ENCODE results near the gene DIO1. TPM values are rescaled to one million over a fixed set of nuclear protein-coding genes. Genes with fewer than 3 reads are reported as not detected.

Gene DIO1
- polyA plus RNA-seq, 1 donor from 2014 or later = not detected

- Histone ChIP-seq H3K9me3 (ENCODE audit: low read length) (no peaks in the 10 kb centered on the region), H3K36me3 (ENCODE audit: insufficient read depth, low read length) (no peaks in the 10 kb centered on the region), H3K27me3 (ENCODE audit: insufficient read depth, low read depth, low read length) (no peaks in the 10 kb centered on the region), H3K79me2 (replicated peaks; ENCODE audit: insufficient read depth, low read length) (peaks cover 21% of the 10 kb centered on the region), H3K4me2 (ENCODE audit: low read length) (no peak overlapping the region), H2AFZ (ENCODE audit: low read depth, low read length) (no peak overlapping the region), H3K27ac (ENCODE audit: low read length) (no peak overlapping the region), H3F3A (ENCODE audit: insufficient read depth, low read length, poor library complexity, severe bottlenecking) (no peaks in the 10 kb centered on the region), H4K20me1 (ENCODE audit: insufficient read depth) (no peaks in the 10 kb centered on the region), H3K4me3 (ENCODE audit: low read length) (peak overlapping the region; percentile 93), H3K9me2 (ENCODE audit: insufficient read depth, low read length) (no peaks in the 10 kb centered on the region), H3K9ac (ENCODE audit: low read length) (no peak overlapping the region)
- TF ChIP-seq, protein P1, sequence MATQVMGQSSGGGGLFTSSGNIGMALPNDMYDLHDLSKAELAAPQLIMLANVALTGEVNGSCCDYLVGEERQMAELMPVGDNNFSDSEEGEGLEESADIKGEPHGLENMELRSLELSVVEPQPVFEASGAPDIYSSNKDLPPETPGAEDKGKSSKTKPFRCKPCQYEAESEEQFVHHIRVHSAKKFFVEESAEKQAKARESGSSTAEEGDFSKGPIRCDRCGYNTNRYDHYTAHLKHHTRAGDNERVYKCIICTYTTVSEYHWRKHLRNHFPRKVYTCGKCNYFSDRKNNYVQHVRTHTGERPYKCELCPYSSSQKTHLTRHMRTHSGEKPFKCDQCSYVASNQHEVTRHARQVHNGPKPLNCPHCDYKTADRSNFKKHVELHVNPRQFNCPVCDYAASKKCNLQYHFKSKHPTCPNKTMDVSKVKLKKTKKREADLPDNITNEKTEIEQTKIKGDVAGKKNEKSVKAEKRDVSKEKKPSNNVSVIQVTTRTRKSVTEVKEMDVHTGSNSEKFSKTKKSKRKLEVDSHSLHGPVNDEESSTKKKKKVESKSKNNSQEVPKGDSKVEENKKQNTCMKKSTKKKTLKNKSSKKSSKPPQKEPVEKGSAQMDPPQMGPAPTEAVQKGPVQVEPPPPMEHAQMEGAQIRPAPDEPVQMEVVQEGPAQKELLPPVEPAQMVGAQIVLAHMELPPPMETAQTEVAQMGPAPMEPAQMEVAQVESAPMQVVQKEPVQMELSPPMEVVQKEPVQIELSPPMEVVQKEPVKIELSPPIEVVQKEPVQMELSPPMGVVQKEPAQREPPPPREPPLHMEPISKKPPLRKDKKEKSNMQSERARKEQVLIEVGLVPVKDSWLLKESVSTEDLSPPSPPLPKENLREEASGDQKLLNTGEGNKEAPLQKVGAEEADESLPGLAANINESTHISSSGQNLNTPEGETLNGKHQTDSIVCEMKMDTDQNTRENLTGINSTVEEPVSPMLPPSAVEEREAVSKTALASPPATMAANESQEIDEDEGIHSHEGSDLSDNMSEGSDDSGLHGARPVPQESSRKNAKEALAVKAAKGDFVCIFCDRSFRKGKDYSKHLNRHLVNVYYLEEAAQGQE (IDR thresholded peaks at IDR 0.05; ENCODE audit: borderline replicate concordance) = no peak
- TF ChIP-seq EZH2 (IDR thresholded peaks at IDR 0.05; ENCODE audit: borderline replicate concordance, insufficient read depth, low read length, poor library complexity, severe bottlenecking) (no peak), POLR2AphosphoS5 (IDR thresholded peaks at IDR 0.05) (no peak), RAD21 (conservative IDR thresholded peaks at IDR 0.05) (no peak), SMC3 (conservative IDR thresholded peaks at IDR 0.05; ENCODE audit: poor library complexity) (no peak)
Observed at GRCh38 chr1:53948291-53948690, 54.3 kb downstream of the DIO1 start.

GRCh38 chr1:53949023-53949990 is 55.3 kb downstream of the DIO1 start:
- Histone ChIP-seq H3K36me3 (ENCODE audit: insufficient read depth, low read length) (no peaks in the 10 kb centered on the region), H3K79me2 (replicated peaks; ENCODE audit: insufficient read depth, low read length) (peaks cover 21% of the 10 kb centered on the region), H3K27me3 (ENCODE audit: insufficient read depth, low read depth, low read length) (no peaks in the 10 kb centered on the region), H3K4me2 (ENCODE audit: low read length) (no peak overlapping the region), H3F3A (ENCODE audit: insufficient read depth, low read length, poor library complexity, severe bottlenecking) (no peaks in the 10 kb centered on the region), H3K9me3 (ENCODE audit: low read length) (no peaks in the 10 kb centered on the region), H3K27ac (ENCODE audit: low read length) (no peak overlapping the region), H3K9me2 (ENCODE audit: insufficient read depth, low read length) (no peaks in the 10 kb centered on the region), H3K9ac (ENCODE audit: low read length) (no peak overlapping the region), H2AFZ (ENCODE audit: low read depth, low read length) (no peak overlapping the region), H3K4me3 (ENCODE audit: low read length) (peak overlapping the region; percentile 38), H4K20me1 (ENCODE audit: insufficient read depth) (no peaks in the 10 kb centered on the region)
- no peak for TF ChIP-seq POLR2AphosphoS5 (IDR thresholded peaks at IDR 0.05)
- no peak for TF ChIP-seq EZH2 (IDR thresholded peaks at IDR 0.05; ENCODE audit: borderline replicate concordance, insufficient read depth, low read length, poor library complexity, severe bottlenecking)
- peak; percentile 70 for TF ChIP-seq SMC3 (conservative IDR thresholded peaks at IDR 0.05; ENCODE audit: poor library complexity)
- TF ChIP-seq RAD21 (conservative IDR thresholded peaks at IDR 0.05) = peak; percentile 67
- no peak for TF ChIP-seq TAF1 (IDR thresholded peaks at IDR 0.05; ENCODE audit: low read depth)
- peak; percentile 67 for TF ChIP-seq CTCF (IDR thresholded peaks at IDR 0.05; ENCODE audit: poor library complexity, severe bottlenecking)
